ENCODE measurements around the gene ACVR1C.
"Not testable (repeated sequence)": the region's sequence is repeated elsewhere in the genome, so short reads cannot be mapped to it uniquely, and the experiment has no call there.

DNA sequence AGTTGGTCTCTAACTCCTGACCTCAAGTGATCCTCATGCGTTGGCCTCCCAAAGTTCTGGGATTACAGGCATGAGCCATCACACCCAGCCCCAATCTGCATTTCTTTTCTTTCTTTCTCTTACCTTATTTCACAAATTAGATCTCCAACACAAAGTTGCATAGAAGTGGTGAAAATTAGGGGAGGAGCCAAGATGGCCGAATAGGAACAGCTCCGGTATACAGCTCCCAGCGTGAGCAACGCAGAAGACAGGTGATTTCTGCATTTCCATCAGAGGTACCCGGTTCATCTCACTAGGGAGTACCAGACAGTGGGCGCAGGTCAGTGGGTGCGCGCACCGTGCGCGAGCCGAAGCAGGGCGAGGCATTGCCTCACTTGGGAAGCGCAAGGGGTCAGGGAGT, 113.7 kb downstream of the ACVR1C start:
- not testable (repeated sequence) for TF ChIP-seq CTCF (IDR thresholded peaks at IDR 0.05); POLR2AphosphoS5 (IDR thresholded peaks at IDR 0.05; ENCODE audit: low read depth, low read length); TCF7L2 (IDR thresholded peaks at IDR 0.05; ENCODE audit: low read depth, low read length)
